Fibroblast of lung (primary cell): ENCODE data around the gene STIM1.

ENCODE experiments used
- EZH2 ChIP-seq: IDR thresholded peaks from 2 replicates; pipeline ENCODE4 v1.5.1; 2012; ENCODE audit warnings: low read length, control low read depth, mild to moderate bottlenecking; ENCODE audit errors: missing control alignments
- TF ChIP-seq, protein P1 (sequence below), 2 donors: IDR thresholded peaks in 1 of 2; conservative IDR thresholded peaks in 1 of 2; 1 replicate in 1 of 2; 2 replicates in 1 of 2; pipeline ENCODE4 v1.5.1; 2011 to 2012; ENCODE audit warnings: low read length in 2 of 2, control low read depth in 1 of 2, inconsistent platforms in 1 of 2, low read depth in 1 of 2, mild to moderate bottlenecking in 1 of 2

DNA sequence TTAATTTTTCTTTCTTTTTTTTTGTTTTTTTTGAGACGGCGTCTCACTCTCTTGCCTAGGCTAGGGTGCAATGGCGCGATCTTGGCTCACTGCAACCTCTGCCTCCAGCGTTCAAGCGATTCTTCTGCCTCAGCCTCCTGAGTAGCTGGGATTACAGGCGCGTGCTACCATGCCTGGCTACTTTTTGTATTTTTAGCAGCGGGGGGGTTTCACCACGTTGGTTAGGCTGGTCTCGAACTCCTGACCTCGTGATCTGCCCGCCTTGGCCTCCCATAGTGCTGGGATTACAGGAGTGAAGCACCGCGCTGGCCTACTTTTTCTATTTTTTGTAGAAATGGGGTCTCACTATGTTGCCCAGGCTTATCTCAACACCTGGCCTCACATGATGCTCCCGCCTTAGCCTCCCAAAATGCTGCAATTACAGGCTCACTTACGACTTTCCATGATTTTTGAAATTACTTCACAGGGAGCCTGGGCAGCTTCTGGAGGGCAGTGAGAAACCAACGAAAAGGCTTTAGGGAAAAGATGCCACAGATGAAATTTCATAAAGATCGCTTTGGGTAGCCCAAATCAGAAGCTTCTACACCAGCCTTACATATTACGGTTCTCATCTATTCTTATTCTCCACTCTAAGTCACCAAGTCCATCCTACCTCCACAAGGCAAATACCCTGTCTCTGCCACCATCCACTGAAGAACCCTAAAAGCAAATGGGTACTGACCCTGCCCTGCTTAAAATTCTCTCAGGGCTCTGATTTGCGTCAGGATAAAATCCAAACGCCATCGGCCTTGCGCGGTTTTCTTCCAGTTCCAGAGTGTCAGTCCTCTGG lies 238.3 kb downstream of the STIM1 start:
- TF ChIP-seq, protein P1, sequence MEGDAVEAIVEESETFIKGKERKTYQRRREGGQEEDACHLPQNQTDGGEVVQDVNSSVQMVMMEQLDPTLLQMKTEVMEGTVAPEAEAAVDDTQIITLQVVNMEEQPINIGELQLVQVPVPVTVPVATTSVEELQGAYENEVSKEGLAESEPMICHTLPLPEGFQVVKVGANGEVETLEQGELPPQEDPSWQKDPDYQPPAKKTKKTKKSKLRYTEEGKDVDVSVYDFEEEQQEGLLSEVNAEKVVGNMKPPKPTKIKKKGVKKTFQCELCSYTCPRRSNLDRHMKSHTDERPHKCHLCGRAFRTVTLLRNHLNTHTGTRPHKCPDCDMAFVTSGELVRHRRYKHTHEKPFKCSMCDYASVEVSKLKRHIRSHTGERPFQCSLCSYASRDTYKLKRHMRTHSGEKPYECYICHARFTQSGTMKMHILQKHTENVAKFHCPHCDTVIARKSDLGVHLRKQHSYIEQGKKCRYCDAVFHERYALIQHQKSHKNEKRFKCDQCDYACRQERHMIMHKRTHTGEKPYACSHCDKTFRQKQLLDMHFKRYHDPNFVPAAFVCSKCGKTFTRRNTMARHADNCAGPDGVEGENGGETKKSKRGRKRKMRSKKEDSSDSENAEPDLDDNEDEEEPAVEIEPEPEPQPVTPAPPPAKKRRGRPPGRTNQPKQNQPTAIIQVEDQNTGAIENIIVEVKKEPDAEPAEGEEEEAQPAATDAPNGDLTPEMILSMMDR (conservative IDR thresholded peaks at IDR 0.05 in 1 of 2, IDR thresholded peaks at IDR 0.05 in 1 of 2; ENCODE audit: low read depth in 1 of 2, low read length in 2 of 2): no peak
- TF ChIP-seq EZH2: no peak
